ENCODE measurements around the gene FUBP3. TPM values are rescaled to one million over a fixed set of nuclear protein-coding genes. Genes with fewer than 3 reads are reported as not detected.

The FUBP3 gene
- polyA plus RNA-seq, 3 donors: 9.5 to 17.3 (median 16.3) TPM

DNA sequence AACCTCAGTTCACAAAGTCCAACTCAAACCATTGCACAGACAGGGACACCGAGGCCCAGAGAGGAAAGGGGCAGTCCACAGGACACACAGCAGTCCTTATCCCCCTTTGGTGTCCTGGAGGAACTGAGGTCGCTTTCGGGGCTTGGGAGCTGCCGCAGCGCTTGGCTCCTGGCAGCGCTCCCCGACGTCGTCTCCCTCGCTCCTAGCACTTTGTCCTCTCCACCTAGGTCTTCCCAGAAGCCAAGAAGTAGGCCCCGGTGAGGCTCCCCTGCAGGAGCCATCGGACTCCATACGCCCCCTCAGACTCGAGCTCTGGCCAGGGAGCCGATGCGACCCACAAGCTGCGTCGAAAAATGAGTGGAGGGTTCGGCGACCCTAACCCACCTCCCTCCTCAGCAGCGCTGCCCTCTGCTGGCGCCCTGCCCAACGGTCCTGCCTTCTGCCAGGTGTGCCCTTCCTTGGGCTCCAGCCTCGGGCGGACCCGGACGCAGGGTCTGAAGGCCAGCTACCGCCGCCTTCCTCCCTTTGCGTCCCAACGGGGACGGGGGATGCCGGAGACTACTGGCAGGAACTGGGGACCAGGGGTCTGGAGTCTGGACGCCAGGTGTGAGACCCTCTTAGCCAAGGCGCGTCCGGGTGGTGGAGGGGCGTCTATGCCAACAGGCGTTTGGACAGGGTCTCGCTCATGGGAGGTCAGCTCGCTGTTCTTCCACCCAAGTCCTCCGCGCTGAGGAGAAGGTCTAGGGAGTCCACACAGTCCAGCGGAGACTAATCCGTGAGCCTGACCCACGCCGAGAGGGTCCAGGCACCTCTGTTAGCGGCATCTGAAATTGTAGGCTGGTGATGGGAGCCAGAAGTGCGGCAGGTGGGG is 83.0 kb downstream of the FUBP3 start:
- no peak overlapping the region for H3K27ac ChIP-seq (ENCODE audit: low read depth in 1 of 2, low read length in 2 of 2)
- no peaks in the 10 kb centered on the region for H3K79me2 ChIP-seq (ENCODE audit: insufficient read depth, low read length)
- H3K27me3 Mint-ChIP-seq (ENCODE audit: low read depth in 3 of 3): peaks cover 87 to 98% (median 90%) of the 10 kb centered on the region in 3 donors
- no peak overlapping the region for H2AFZ ChIP-seq (ENCODE audit: insufficient read depth, low read depth, low read length, poor library complexity, severe bottlenecking)
- H3K27me3 ChIP-seq (ENCODE audit: control insufficient read depth in 2 of 2, insufficient read depth in 2 of 2, low read length in 2 of 2): peaks cover 64 to 95% of the 10 kb centered on the region in 2 donors
- peaks cover 9% of the 10 kb centered on the region for H3K4me1 Mint-ChIP-seq
- no peak overlapping the region for H3K4me3 ChIP-seq (replicated peaks in 1 of 3; ENCODE audit: low read depth in 2 of 3, low read length in 3 of 3)
- TF ChIP-seq, protein P1, sequence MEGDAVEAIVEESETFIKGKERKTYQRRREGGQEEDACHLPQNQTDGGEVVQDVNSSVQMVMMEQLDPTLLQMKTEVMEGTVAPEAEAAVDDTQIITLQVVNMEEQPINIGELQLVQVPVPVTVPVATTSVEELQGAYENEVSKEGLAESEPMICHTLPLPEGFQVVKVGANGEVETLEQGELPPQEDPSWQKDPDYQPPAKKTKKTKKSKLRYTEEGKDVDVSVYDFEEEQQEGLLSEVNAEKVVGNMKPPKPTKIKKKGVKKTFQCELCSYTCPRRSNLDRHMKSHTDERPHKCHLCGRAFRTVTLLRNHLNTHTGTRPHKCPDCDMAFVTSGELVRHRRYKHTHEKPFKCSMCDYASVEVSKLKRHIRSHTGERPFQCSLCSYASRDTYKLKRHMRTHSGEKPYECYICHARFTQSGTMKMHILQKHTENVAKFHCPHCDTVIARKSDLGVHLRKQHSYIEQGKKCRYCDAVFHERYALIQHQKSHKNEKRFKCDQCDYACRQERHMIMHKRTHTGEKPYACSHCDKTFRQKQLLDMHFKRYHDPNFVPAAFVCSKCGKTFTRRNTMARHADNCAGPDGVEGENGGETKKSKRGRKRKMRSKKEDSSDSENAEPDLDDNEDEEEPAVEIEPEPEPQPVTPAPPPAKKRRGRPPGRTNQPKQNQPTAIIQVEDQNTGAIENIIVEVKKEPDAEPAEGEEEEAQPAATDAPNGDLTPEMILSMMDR (IDR thresholded peaks at IDR 0.05): no peak
- WGBS (ENCODE audit: insufficient coverage): 9% methylated on average over 48 of the region's 49 CpGs
- H3K4me1 ChIP-seq (ENCODE audit: control insufficient read depth in 1 of 2, insufficient read depth in 2 of 2, low read length in 2 of 2): peaks cover 3 to 5% of the 10 kb centered on the region in 2 donors
- no peak overlapping the region for H3K9ac ChIP-seq (ENCODE audit: insufficient read depth, low read length, poor library complexity, severe bottlenecking)
- no peak overlapping the region for H3K4me2 ChIP-seq (replicated peaks; ENCODE audit: extremely low read depth, low read length, poor library complexity, severe bottlenecking)
- intact Hi-C loops (cut with micrococcal nuclease): no loop called here
- peaks cover 2 to 4% of the 10 kb centered on the region in 2 donors for H3K36me3 Mint-ChIP-seq
- H4K20me1 ChIP-seq (ENCODE audit: insufficient read depth, low read length): no peaks in the 10 kb centered on the region
- H3K9me3 Mint-ChIP-seq: peaks cover 0 to 26% (median 7%) of the 10 kb centered on the region in 7 donors
- H3K27ac Mint-ChIP-seq: no peak overlapping the region
- peaks cover 0 to 26% of the 10 kb centered on the region in 2 donors for H3K9me3 ChIP-seq (replicated peaks in 1 of 2; ENCODE audit: control insufficient read depth in 1 of 2, insufficient read depth in 1 of 2, low read length in 2 of 2)
- DNase-seq: no peak
- H3K36me3 ChIP-seq (replicated peaks in 1 of 2; ENCODE audit: control insufficient read depth in 1 of 2, insufficient read depth in 2 of 2, low read length in 2 of 2): no peaks in the 10 kb centered on the region
- peak overlapping the region in 1 of 2 donors; percentile 80 for H3K4me3 Mint-ChIP-seq

DNA sequence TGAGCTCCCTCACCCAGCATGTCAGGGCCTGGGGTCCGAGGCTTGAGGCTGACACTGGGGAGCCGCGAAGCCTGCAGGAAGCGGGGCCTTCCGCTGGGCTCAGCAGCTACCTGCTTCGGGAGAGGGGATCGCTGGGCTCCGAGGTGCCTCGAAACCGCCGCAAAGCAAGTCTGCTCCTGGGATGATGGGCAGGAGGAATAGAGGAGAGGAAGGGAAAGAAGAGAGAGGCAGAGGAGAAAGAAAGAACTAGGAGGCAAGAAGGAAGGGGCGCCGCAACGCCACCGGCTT is 83.5 kb downstream of the FUBP3 start:
- peaks cover 9% of the 10 kb centered on the region for H3K4me1 Mint-ChIP-seq
- H3K9ac ChIP-seq (ENCODE audit: insufficient read depth, low read length, poor library complexity, severe bottlenecking): no peak overlapping the region
- H3K27ac Mint-ChIP-seq: no peak overlapping the region

More for the DNA sequence above, 83.5 kb downstream of the FUBP3 start:
- TF ChIP-seq, protein P1 (IDR thresholded peaks at IDR 0.05): no peak
- Histone ChIP-seq H2AFZ (ENCODE audit: insufficient read depth, low read depth, low read length, poor library complexity, severe bottlenecking) (no peak overlapping the region), H3K9me3 (replicated peaks in 1 of 2; ENCODE audit: control insufficient read depth in 1 of 2, insufficient read depth in 1 of 2, low read length in 2 of 2) (peaks cover 0 to 25% of the 10 kb centered on the region in 2 donors), H3K4me3 (replicated peaks in 1 of 3; ENCODE audit: low read depth in 2 of 3, low read length in 3 of 3) (no peak overlapping the region), H3K36me3 (replicated peaks in 1 of 2; ENCODE audit: control insufficient read depth in 1 of 2, insufficient read depth in 2 of 2, low read length in 2 of 2) (no peaks in the 10 kb centered on the region), H4K20me1 (ENCODE audit: insufficient read depth, low read length) (no peaks in the 10 kb centered on the region), H3K79me2 (ENCODE audit: insufficient read depth, low read length) (no peaks in the 10 kb centered on the region), H3K4me1 (ENCODE audit: control insufficient read depth in 1 of 2, insufficient read depth in 2 of 2, low read length in 2 of 2) (peaks cover 3 to 5% of the 10 kb centered on the region in 2 donors), H3K4me2 (replicated peaks; ENCODE audit: extremely low read depth, low read length, poor library complexity, severe bottlenecking) (no peak overlapping the region), H3K27me3 (ENCODE audit: control insufficient read depth in 2 of 2, insufficient read depth in 2 of 2, low read length in 2 of 2) (peaks cover 69 to 95% of the 10 kb centered on the region in 2 donors), H3K27ac (ENCODE audit: low read depth in 1 of 2, low read length in 2 of 2) (no peak overlapping the region)
- H3K4me3 Mint-ChIP-seq: peak overlapping the region in 1 of 2 donors; percentile 80
- peaks cover 88 to 98% (median 91%) of the 10 kb centered on the region in 3 donors for H3K27me3 Mint-ChIP-seq (ENCODE audit: low read depth in 3 of 3)
- H3K36me3 Mint-ChIP-seq: peaks cover 2 to 4% of the 10 kb centered on the region in 2 donors
- intact Hi-C loops (cut with micrococcal nuclease): no loop called here
- H3K9me3 Mint-ChIP-seq: peaks cover 0 to 26% (median 7%) of the 10 kb centered on the region in 7 donors
- DNase-seq: no peak
- 2% methylated on average over 15 of the region's 15 CpGs for WGBS (ENCODE audit: insufficient coverage)
